Measurements from ENCODE around the gene IGSF8. TPM values are rescaled to one million over a fixed set of nuclear protein-coding genes. Genes with fewer than 3 reads are reported as not detected.

The IGSF8 gene
- total RNA-seq, 1 experiment from 2014 or later: 35.6 TPM

- Histone ChIP-seq H2AFZ (ENCODE audit: low read depth, low read length, poor library complexity, severe bottlenecking) (no peak overlapping the region), H3K9me2 (ENCODE audit: insufficient read depth) (no peaks in the 10 kb centered on the region), H3K27me3 (ENCODE audit: insufficient read depth, low read length) (peaks cover 26% of the 10 kb centered on the region), H3K4me2 (ENCODE audit: low read length) (no peak overlapping the region), H4K20me1 (ENCODE audit: insufficient read depth) (no peaks in the 10 kb centered on the region), H3K4me1 (ENCODE audit: control insufficient read depth in 1 of 2, insufficient read depth in 2 of 2, low read length in 2 of 2) (no peaks in the 10 kb centered on the region; a peak in 2 of 4 replicates), H3K36me3 (ENCODE audit: control insufficient read depth in 1 of 2, insufficient read depth in 2 of 2, low read length in 2 of 2) (no peaks in the 10 kb centered on the region), H3K9me3 (ENCODE audit: control insufficient read depth in 1 of 2, insufficient read depth in 1 of 2, low read depth in 1 of 2, low read length in 2 of 2) (no peaks in the 10 kb centered on the region), H3K4me3 (replicated peaks in 1 of 2; ENCODE audit: low read depth in 1 of 2, low read length in 2 of 2) (no peak overlapping the region), H3K79me2 (ENCODE audit: insufficient read depth, low read length) (no peaks in the 10 kb centered on the region), H3K9ac (ENCODE audit: low read length) (no peak overlapping the region), H3K27ac (ENCODE audit: low read depth, low read length) (no peak overlapping the region)
- intact Hi-C loops (cut with micrococcal nuclease): no loop called here
- POLR2A ChIA-PET: no interaction called here
- no peak for DNase-seq (ENCODE audit: low read depth, low spot score)
- no peak for ATAC-seq
- CTCF ChIA-PET: interaction anchor here (1.1 kb wide), 1 partner anchor 37 kb away, joined by 3 read pairs; no protein-coding TSS in a partner anchor
- no TSS peak for BruUV-seq (replicated peaks)
- no peak for TF ChIP-seq CEBPB (IDR thresholded peaks at IDR 0.05; ENCODE audit: low read depth)
- TF ChIP-seq EGR1 (IDR thresholded peaks at IDR 0.05; ENCODE audit: low read depth): no peak
- TF ChIP-seq, protein P1, sequence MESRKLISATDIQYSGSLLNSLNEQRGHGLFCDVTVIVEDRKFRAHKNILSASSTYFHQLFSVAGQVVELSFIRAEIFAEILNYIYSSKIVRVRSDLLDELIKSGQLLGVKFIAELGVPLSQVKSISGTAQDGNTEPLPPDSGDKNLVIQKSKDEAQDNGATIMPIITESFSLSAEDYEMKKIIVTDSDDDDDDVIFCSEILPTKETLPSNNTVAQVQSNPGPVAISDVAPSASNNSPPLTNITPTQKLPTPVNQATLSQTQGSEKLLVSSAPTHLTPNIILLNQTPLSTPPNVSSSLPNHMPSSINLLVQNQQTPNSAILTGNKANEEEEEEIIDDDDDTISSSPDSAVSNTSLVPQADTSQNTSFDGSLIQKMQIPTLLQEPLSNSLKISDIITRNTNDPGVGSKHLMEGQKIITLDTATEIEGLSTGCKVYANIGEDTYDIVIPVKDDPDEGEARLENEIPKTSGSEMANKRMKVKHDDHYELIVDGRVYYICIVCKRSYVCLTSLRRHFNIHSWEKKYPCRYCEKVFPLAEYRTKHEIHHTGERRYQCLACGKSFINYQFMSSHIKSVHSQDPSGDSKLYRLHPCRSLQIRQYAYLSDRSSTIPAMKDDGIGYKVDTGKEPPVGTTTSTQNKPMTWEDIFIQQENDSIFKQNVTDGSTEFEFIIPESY (IDR thresholded peaks at IDR 0.05; ENCODE audit: extremely low read depth, insufficient replicate concordance, low read length): no peak
- no peak for TF ChIP-seq CBX3 (IDR thresholded peaks at IDR 0.05; ENCODE audit: low read depth)
- no peak for TF ChIP-seq SRF (IDR thresholded peaks at IDR 0.05; ENCODE audit: low read depth)
- TF ChIP-seq ZFX (IDR thresholded peaks at IDR 0.05): no peak
- no peak for TF ChIP-seq SIN3A (IDR thresholded peaks at IDR 0.05; ENCODE audit: low read depth)
- no peak for TF ChIP-seq CTCF (IDR thresholded peaks at IDR 0.05 in 2 of 3, conservative IDR thresholded peaks at IDR 0.05 in 1 of 3; ENCODE audit: borderline replicate concordance in 1 of 3, insufficient read depth in 1 of 3, low read depth in 2 of 3, low read length in 2 of 3)
- TF ChIP-seq ZNF274 (IDR thresholded peaks at IDR 0.05; ENCODE audit: low read depth, low read length): no peak
- no peak for TF ChIP-seq EZH2phosphoT487 (IDR thresholded peaks at IDR 0.05; ENCODE audit: borderline replicate concordance)
- TF ChIP-seq RAD21 (IDR thresholded peaks at IDR 0.05; ENCODE audit: low read depth): no peak
- RAD21 ChIA-PET (ENCODE audit: low non-redundant PET in 1 of 2, low total read pairs in 2 of 2, uncharacterized antibody in 2 of 2, unreplicated experiment in 2 of 2): no interaction called here
Observed at GRCh38 chr1:160082926-160083325, 15.5 kb downstream of the IGSF8 start.
